IMR-90 (cell line): ENCODE data around the gene GALNT9. TPM values are rescaled to one million over a fixed set of nuclear protein-coding genes. Genes with fewer than 3 reads are reported as not detected.

Experiments used
- ATAC-seq: fragments of 200-7000 bp; cut with Tn5 transposase; 2 replicates; pipeline ENCODE4 v1.9.1; 2020; ENCODE audit warnings: low read depth, mild to moderate bottlenecking, moderate library complexity
- BruUV-seq: library from RNA; stranded (reverse); fragments of 400-500 nt; replicated peaks from 2 replicates; lab custom pipeline; 2021; lab: Mats Ljungman, UMichigan
- CTCF ChIA-PET: fragments of 300-600 bp; formaldehyde crosslinking; extraction: SDS; loops from one replicate; lab custom pipeline; 2021; ENCODE audit warnings: antibody characterized with exemption; lab: Yijun Ruan, JAX
- POLR2A ChIA-PET: fragments of 300-600 bp; sonication (Branson Sonifier 250); formaldehyde crosslinking; loops from one replicate; lab custom pipeline; 2022; ENCODE audit warnings: antibody characterized with exemption; ENCODE audit not compliant: unreplicated experiment; lab: Charles Lee
- DNase-seq: peaks from one replicate; pipeline ENCODE4 v3.0.0; 2013
- H2AFZ ChIP-seq: replicated peaks from 2 replicates; pipeline ENCODE3; 2013; ENCODE audit warnings: low read length, mild to moderate bottlenecking; ENCODE audit not compliant: poor library complexity
- H2AK5ac ChIP-seq: 2 replicates; pipeline ENCODE4 v1.6.1; 2013; ENCODE audit warnings: low read depth, low read length, inconsistent platforms
- H2AK9ac ChIP-seq: replicated peaks from 2 replicates; pipeline ENCODE3; 2013; ENCODE audit warnings: mild to moderate bottlenecking, low read depth, low read length, moderate library complexity; ENCODE audit not compliant: poor library complexity
- H2BK120ac ChIP-seq: 2 replicates; pipeline ENCODE4 v1.6.1; 2013; ENCODE audit warnings: low read depth, low read length, inconsistent platforms
- H2BK15ac ChIP-seq: 3 replicates; pipeline ENCODE4 v1.6.1; 2013; ENCODE audit warnings: low read depth, low read length, inconsistent platforms
- H2BK20ac ChIP-seq: 2 replicates; pipeline ENCODE4 v1.6.1; 2013; ENCODE audit warnings: low read depth, mild to moderate bottlenecking, inconsistent platforms, low read length, moderate library complexity
- H2BK5ac ChIP-seq: 2 replicates; pipeline ENCODE4 v1.6.1; 2013; ENCODE audit warnings: mild to moderate bottlenecking, low read depth, low read length, inconsistent platforms; ENCODE audit not compliant: poor library complexity, severe bottlenecking
- H3K14ac ChIP-seq: replicated peaks from 2 replicates; pipeline ENCODE4 v1.6.1; 2013; ENCODE audit warnings: low read depth, low read length, inconsistent platforms
- H3K18ac ChIP-seq: 2 replicates; pipeline ENCODE4 v1.6.1; 2013; ENCODE audit warnings: low read depth, low read length, control low read depth
- H3K23ac ChIP-seq: 2 replicates; pipeline ENCODE4 v1.6.1; 2013; ENCODE audit warnings: low read depth, low read length, inconsistent platforms
- H3K27ac ChIP-seq: 2 replicates; pipeline ENCODE4 v1.5.1; 2013; ENCODE audit warnings: mild to moderate bottlenecking, control low read depth, low read length; ENCODE audit not compliant: insufficient read depth
- H3K27me3 ChIP-seq: 2 replicates; pipeline ENCODE4 v1.6.1; 2013; ENCODE audit warnings: low read length; ENCODE audit not compliant: control insufficient read depth, insufficient read depth
- H3K36me3 ChIP-seq: 2 replicates; pipeline ENCODE4 v1.6.1; 2013; ENCODE audit warnings: low read length, mixed read lengths; ENCODE audit not compliant: control insufficient read depth, insufficient read depth
- H3K4ac ChIP-seq: 2 replicates; pipeline ENCODE4 v1.6.1; 2013; ENCODE audit warnings: low read depth, low read length, inconsistent platforms
- H3K4me1 ChIP-seq: 2 replicates; pipeline ENCODE4 v1.6.1; 2013; ENCODE audit warnings: low read length, mixed read lengths; ENCODE audit not compliant: control insufficient read depth, insufficient read depth
- H3K4me2 ChIP-seq: 2 replicates; pipeline ENCODE4 v1.6.1; 2013; ENCODE audit warnings: low read depth, mild to moderate bottlenecking, control low read depth, low read length, moderate library complexity
- H3K4me3 ChIP-seq: 2 replicates; pipeline ENCODE4 v1.5.1; 2013; ENCODE audit warnings: low read depth, mild to moderate bottlenecking, control low read depth, low read length, moderate library complexity; ENCODE audit not compliant: insufficient read depth
- H3K56ac ChIP-seq: 2 replicates; pipeline ENCODE4 v1.6.1; 2013; ENCODE audit warnings: low read length, inconsistent platforms; ENCODE audit not compliant: insufficient read depth; ENCODE audit errors: extremely low read depth
- H3K79me1 ChIP-seq, 2 experiments: 2 replicates each; pipeline ENCODE4 v1.6.1; 2013; ENCODE audit warnings: low read length in 2 of 2, inconsistent platforms in 1 of 2, low read depth in 1 of 2
- H3K9ac ChIP-seq: 2 replicates; pipeline ENCODE4 v1.6.1; 2013; ENCODE audit warnings: low read depth, low read length, control low read depth
- H3K9me1 ChIP-seq: 2 replicates; pipeline ENCODE4 v1.6.1; 2013; ENCODE audit warnings: low read length, inconsistent platforms; ENCODE audit not compliant: insufficient read depth
- H3K9me3 ChIP-seq: 2 replicates; pipeline ENCODE4 v1.6.1; 2013; ENCODE audit warnings: low read length; ENCODE audit not compliant: control insufficient read depth, insufficient read depth
- H4K20me1 ChIP-seq: 2 replicates; pipeline ENCODE4 v1.6.1; 2013; ENCODE audit warnings: low read length, inconsistent platforms; ENCODE audit not compliant: insufficient read depth
- H4K5ac ChIP-seq: 2 replicates; pipeline ENCODE4 v1.6.1; 2013; ENCODE audit warnings: mild to moderate bottlenecking, low read depth, low read length, control low read depth
- H4K8ac ChIP-seq, 2 experiments: 2 replicates each; pipeline ENCODE4 v1.6.1; 2013; ENCODE audit warnings: low read depth in 2 of 2, low read length in 2 of 2, control low read depth in 1 of 2, inconsistent platforms in 1 of 2
- H4K91ac ChIP-seq: 2 replicates; pipeline ENCODE4 v1.6.1; 2013; ENCODE audit warnings: low read depth, low read length, inconsistent platforms; ENCODE audit not compliant: insufficient read depth
- BHLHE40 ChIP-seq: fragments of 150-350 bp; IDR thresholded peaks from 2 replicates; pipeline ENCODE4 v1.6.1; 2016; ENCODE audit warnings: mild to moderate bottlenecking, low read depth, low read length
- CHD1 ChIP-seq: IDR thresholded peaks from 2 replicates; pipeline ENCODE4 v1.6.1; 2012; ENCODE audit warnings: low read depth, low read length, improper control_type of control experiment
- FOS ChIP-seq: fragments of 150-350 bp; IDR thresholded peaks from 2 replicates; pipeline ENCODE4 v1.6.1; 2016; ENCODE audit warnings: low read depth, low read length
- MAFK ChIP-seq: IDR thresholded peaks from 2 replicates; pipeline ENCODE4 v1.6.1; 2012; ENCODE audit warnings: low read depth, low read length, improper control_type of control experiment
- MAZ ChIP-seq: IDR thresholded peaks from 2 replicates; pipeline ENCODE4 v1.6.1; 2012; ENCODE audit warnings: low read depth, mild to moderate bottlenecking, low read length, improper control_type of control experiment, moderate library complexity, borderline replicate concordance
- MXI1 ChIP-seq: IDR thresholded peaks from 2 replicates; pipeline ENCODE4 v1.6.1; 2012; ENCODE audit warnings: low read depth, mild to moderate bottlenecking, low read length, moderate library complexity, borderline replicate concordance
- NFE2L2 ChIP-seq: fragments of 150-350 bp; IDR thresholded peaks from 2 replicates; pipeline ENCODE4 v1.6.1; 2016; ENCODE audit warnings: low read depth, mild to moderate bottlenecking, low read length
- POLR2A ChIP-seq: IDR thresholded peaks from 2 replicates; pipeline ENCODE4 v1.6.1; 2012; ENCODE audit warnings: mild to moderate bottlenecking, low read depth, low read length
- RAD21 ChIP-seq: IDR thresholded peaks from 2 replicates; pipeline ENCODE4 v1.6.1; 2012; ENCODE audit warnings: low read length, improper control_type of control experiment
- RCOR1 ChIP-seq: IDR thresholded peaks from 2 replicates; pipeline ENCODE4 v1.6.1; 2012; ENCODE audit warnings: mild to moderate bottlenecking, low read length, improper control_type of control experiment; ENCODE audit not compliant: insufficient replicate concordance
- RFX5 ChIP-seq: IDR thresholded peaks from 2 replicates; pipeline ENCODE4 v1.8.0; 2012; ENCODE audit warnings: low read depth, mild to moderate bottlenecking, low read length, moderate library complexity
- SMC3 ChIP-seq: fragments of 150-350 bp; IDR thresholded peaks from 2 replicates; pipeline ENCODE4 v1.6.1; 2016; ENCODE audit warnings: low read depth, mild to moderate bottlenecking, antibody characterized with exemption, low read length, moderate library complexity
- WGBS, 2 experiments: methylation state at CpG; one replicate each; pipeline versions ENCODE4 v1.1.5 to v1.1.7; 2013; ENCODE audit warnings: missing lambda C conversion rate in 2 of 2; ENCODE audit not compliant: insufficient read length in 1 of 2; ENCODE audit errors: extremely low coverage in 2 of 2; 5-methylcytosine and 5-hydroxymethylcytosine counted together
- dilution Hi-C: fragments of 300-500 bp; cut with HindIII; formaldehyde crosslinking; loops from one replicate; pipeline ENCODE4 v1.14.3; 2018; ENCODE audit warnings: low sequenced_read_pairs; ENCODE audit not compliant: unreplicated experiment
- in situ Hi-C: fragments of 300-500 bp; cut with MboI; formaldehyde crosslinking; loops from 3 replicates; pipeline ENCODE4 v1.14.3; 2019; ENCODE audit warnings: low sequenced_read_pairs, inconsistent platforms, mixed read lengths
- intact Hi-C: fragments of 100-400 bp; cut with micrococcal nuclease; formaldehyde crosslinking; loops from 2 replicates; pipeline ENCODE4 v1.10.0; 2022
- polyA plus RNA-seq, 3 experiments: library from polyadenylated mRNA; depleted of rRNA; stranded (reverse); fragments of >200 nt; gene quantifications; 2 replicates each; pipeline ENCODE4 v1.2.3, GENCODE V29; 2012; ENCODE audit warnings: low replicate concordance in 1 of 3
- total RNA-seq: library from RNA; depleted of rRNA; stranded (reverse); fragments of >200 nt; gene quantifications from 2 replicates; pipeline ENCODE4 v1.2.3, GENCODE V29; 2012
- TF ChIP-seq, protein P1 (sequence below): fragments of 150-350 bp; IDR thresholded peaks from 2 replicates; pipeline ENCODE4 v1.6.1; 2017; ENCODE audit warnings: mild to moderate bottlenecking, antibody characterized with exemption, low read length, low read depth
- TF ChIP-seq, protein P2 (sequence below): fragments of 150-350 bp; IDR thresholded peaks from 2 replicates; pipeline ENCODE4 v1.6.1; 2016; ENCODE audit warnings: low read depth, mild to moderate bottlenecking, low read length, moderate library complexity, borderline replicate concordance

Gene GALNT9
- total and polyA plus RNA-seq, 2 of the 4 experiments (the other 2 are of a cell fraction): under 0.01 to 0.12 TPM

DNA sequence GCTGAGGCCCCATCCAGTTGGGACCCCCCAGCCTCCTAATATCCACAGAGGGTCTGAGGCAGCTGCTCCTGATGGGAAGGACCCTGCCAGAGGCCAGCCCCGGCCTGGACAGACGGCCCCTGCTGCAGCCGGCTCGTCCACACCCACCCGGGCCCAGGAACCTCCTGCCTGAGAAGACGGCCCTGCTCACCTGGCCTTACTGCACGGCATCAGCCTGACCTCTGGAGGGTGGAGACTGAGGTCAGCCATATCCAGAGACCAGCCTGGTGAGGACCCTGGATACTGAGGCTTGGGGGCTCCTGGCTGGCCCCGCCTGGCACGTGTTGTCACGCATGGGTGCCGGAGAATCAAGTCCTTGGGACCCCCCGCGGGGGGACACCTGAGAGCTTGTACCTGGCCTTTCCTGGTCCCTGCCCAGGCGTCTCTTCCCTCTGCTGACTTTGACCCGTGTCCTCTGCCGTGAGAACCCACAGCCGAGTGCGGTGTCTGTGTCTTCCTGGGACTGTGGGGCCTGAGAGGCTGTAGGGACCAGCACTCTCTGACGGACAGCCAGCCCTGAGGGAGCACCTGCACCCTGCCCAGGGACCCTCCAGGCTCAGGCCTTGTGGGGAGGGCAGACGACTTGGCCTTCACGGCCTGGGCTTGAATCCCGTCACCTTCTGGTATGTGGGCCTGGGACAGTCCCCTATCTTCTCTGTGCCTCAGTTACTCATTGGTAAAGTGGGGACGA is 127.8 kb downstream of the GALNT9 start:
- in situ Hi-C loops: no loop called here

More for the DNA sequence above, 127.8 kb downstream of the GALNT9 start:
- Histone ChIP-seq H4K5ac (no peak overlapping the region), H3K9me1 (no peaks in the 10 kb centered on the region), H4K8ac (no peak overlapping the region), H3K79me1 (no peaks in the 10 kb centered on the region), H3K36me3 (no peaks in the 10 kb centered on the region), H3K4me1 (no peaks in the 10 kb centered on the region), H2BK15ac (no peak overlapping the region), H3K27me3 (peaks cover 28% of the 10 kb centered on the region), H3K4me3 (no peak overlapping the region), H3K4me2 (no peak overlapping the region), H2AK5ac (no peak overlapping the region), H4K91ac (no peak overlapping the region), H4K20me1 (no peaks in the 10 kb centered on the region), H2BK5ac (no peak overlapping the region), H2BK120ac (no peak overlapping the region), H2AFZ (no peak overlapping the region), H2AK9ac (no peak overlapping the region), H3K18ac (no peak overlapping the region), H2BK20ac (no peak overlapping the region), H3K9me3 (no peaks in the 10 kb centered on the region), H3K23ac (no peak overlapping the region), H3K14ac (no peak overlapping the region), H3K4ac (no peak overlapping the region), H3K9ac (no peak overlapping the region), H3K27ac (no peak overlapping the region), H3K56ac (no peak overlapping the region)
- DNase-seq (no peak), ATAC-seq (no peak)
- no TSS peak for BruUV-seq
- POLR2A ChIA-PET: no interaction called here
- WGBS, 2 experiments: 80% methylated on average over 2 of the region's 23 CpGs; no CpG with 5 or more reads in 1 of the 2 experiments
- intact Hi-C loops (no loop called here), dilution Hi-C loops (no loop called here)
- CTCF ChIA-PET: no interaction called here
- no peak for TF ChIP-seq MAZ
- TF ChIP-seq, protein P1, sequence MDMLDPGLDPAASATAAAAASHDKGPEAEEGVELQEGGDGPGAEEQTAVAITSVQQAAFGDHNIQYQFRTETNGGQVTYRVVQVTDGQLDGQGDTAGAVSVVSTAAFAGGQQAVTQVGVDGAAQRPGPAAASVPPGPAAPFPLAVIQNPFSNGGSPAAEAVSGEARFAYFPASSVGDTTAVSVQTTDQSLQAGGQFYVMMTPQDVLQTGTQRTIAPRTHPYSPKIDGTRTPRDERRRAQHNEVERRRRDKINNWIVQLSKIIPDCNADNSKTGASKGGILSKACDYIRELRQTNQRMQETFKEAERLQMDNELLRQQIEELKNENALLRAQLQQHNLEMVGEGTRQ: no peak
- TF ChIP-seq CHD1: no peak
- TF ChIP-seq RFX5: no peak
- no peak for TF ChIP-seq NFE2L2
- no peak for TF ChIP-seq MXI1
- no peak for TF ChIP-seq RAD21
- no peak for TF ChIP-seq FOS
- no peak for TF ChIP-seq MAFK
- TF ChIP-seq, protein P2, sequence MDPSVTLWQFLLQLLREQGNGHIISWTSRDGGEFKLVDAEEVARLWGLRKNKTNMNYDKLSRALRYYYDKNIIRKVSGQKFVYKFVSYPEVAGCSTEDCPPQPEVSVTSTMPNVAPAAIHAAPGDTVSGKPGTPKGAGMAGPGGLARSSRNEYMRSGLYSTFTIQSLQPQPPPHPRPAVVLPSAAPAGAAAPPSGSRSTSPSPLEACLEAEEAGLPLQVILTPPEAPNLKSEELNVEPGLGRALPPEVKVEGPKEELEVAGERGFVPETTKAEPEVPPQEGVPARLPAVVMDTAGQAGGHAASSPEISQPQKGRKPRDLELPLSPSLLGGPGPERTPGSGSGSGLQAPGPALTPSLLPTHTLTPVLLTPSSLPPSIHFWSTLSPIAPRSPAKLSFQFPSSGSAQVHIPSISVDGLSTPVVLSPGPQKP: no peak
- no peak for TF ChIP-seq POLR2A
- TF ChIP-seq RCOR1: no peak
- no peak for TF ChIP-seq BHLHE40
- no peak for TF ChIP-seq SMC3
